ENCODE data around the gene LOXHD1.

LOXHD1 gene

DNA sequence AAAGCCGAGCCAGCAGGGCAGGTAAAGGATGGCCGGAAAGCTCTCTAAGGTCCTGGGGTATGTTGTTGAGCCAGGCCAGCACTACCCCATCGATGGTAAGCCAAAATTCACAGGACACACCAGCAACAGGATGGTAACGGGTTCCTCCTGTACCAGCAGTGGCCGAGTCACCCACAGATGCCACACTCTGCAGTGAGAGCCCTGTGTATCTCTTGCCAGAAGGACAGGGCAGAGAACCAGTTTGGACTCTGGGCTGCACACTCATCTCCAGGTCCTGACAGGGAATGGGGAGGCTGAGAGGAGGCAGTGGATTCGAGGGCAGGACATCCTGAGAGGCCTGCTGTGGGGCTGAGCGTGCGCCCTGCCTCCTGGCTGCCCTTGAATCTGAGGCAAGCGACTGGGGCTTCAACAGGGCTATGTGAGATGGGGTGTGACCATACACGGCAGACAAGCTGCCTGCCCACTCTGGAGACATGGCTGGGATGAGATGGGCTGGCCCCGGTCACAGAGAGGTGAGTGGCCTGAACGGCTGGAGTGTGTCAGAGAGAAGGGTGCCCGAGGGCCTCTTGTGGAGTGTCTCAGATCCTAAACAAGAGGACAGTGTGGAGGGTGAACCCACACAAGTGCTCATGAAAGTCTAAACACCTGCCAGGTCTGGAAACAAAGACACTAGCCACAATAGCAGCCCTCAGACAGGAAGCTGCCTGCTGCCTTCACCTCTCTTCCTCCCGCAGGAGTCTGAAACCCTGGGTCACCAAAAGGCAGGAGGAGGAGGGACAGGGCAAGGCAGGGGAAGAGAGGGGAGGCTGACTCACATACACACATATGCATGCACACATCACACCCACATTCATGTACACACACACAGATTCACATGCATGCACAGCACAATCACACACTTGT is 182.3 kb downstream of the LOXHD1 start:
- DNase-seq, result no peak

DNA sequence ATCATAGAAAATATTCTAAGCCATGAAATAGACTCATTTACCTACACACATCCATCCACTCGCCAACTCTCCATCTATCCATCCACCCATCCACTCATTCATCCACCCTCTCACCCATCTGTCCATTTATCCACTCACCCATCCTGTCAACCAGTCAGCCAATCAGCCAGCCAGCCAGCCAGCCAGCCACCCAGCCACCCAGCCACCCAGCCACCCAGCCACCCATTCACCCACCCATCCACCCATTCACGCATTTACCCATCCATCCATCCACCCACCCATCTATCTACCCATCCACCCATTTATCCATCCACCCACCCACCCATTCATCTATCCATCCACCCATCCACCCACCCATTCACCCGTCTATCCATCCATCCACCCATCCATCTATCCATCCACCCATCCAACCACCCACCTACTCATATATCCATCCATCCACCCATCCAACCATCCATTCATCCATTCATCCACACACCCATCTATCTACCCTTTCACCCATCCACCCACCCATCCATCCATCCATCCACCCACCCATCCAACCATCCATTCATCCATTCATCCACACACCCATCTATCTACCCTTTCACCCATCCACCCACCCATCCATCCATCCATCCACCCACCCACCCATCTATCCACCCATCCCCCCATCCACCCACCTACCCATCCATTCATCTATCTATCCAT is 185.1 kb downstream of the LOXHD1 start:
- DNase-seq, result no peak

DNA sequence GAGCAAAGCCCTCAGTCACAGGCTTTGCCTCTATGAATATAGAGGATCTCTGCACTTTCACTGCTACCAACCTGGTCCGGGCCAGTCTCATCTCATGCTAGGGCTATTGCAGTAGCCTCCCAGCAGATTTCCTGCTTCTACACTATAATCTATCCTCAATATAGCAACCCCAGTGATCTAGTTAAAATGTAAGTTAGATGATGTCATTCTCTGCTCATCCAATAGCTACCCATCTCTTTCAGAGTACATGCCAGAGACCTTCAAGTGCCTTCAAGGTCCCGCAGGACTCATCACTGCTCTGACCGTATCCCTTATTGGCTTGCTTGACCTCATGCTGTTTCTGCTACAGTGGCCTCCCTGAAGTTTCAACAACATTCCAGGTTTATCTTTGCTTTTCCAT is 186.3 kb downstream of the LOXHD1 start:
- DNase-seq, result no peak

DNA sequence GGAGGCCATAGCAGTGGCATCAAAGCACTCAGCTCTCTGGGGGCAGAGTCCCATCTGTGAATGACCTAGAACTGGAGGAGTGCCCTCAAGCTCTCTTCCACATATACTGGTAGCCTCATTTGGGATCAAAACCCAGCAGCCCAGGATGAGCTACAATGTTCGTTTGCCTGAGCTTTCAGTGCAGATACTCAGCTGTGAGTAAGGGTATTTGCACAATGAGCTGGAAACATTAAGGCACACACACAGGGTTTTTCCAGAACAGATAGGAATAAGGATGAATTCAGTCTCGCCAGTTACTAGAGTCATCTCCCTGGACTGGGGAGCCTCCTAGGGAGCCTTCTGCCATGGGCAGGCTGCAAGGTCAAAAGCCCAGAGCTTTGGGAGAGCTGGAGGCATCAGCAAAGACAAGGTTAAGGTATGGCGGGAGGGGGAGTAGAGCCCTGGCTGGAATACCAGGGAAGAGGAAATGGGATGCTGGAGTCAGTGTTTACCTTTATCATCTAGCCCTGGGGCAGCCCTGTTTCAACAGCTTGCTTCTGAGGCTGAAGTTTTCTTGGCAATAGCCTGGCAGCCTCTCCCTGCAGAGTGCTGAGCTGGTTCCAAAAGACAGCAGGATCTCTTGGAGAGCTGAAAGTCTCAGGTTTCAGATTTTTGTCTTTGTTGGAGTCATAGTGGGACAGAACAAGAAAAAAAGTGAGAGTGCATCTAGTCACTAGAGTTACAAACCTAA is 187.7 kb downstream of the LOXHD1 start:
- no peak for DNase-seq

DNA sequence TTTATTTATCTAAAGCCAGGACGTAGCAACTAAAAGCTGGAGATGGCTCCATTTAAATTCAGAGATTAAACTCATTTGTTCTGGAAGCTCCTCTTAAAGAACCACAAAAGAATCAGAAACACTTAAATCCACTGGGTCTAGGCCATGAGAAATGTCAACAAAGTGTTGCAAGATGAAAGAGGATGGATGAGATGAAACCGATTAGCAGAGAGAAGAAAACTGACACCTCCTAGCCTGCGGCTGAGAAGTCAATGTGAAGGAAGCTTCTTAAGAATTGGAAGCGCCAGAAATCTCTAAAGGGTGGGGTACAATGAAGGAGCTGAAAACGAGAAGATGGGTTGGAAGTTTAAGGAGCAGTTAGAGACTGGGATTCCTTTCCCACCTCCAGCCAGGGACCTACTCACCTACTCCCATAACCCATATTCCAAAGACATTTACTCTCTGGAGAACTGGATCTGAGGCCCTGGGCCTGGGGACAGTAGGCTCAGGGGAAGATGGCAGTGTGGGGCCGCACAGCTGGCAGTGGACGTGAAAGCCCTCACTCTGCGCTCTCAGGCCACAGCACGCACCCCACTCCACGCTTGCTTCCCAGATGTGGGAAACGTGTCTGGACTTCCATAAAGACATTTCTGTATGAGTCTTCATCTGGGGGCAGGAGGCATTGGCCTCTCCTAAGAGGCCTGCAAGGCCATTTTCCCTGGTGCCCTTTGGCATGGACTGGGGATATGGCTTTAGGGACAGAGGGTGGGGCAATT is 188.4 kb downstream of the LOXHD1 start:
- no peak for DNase-seq

DNA sequence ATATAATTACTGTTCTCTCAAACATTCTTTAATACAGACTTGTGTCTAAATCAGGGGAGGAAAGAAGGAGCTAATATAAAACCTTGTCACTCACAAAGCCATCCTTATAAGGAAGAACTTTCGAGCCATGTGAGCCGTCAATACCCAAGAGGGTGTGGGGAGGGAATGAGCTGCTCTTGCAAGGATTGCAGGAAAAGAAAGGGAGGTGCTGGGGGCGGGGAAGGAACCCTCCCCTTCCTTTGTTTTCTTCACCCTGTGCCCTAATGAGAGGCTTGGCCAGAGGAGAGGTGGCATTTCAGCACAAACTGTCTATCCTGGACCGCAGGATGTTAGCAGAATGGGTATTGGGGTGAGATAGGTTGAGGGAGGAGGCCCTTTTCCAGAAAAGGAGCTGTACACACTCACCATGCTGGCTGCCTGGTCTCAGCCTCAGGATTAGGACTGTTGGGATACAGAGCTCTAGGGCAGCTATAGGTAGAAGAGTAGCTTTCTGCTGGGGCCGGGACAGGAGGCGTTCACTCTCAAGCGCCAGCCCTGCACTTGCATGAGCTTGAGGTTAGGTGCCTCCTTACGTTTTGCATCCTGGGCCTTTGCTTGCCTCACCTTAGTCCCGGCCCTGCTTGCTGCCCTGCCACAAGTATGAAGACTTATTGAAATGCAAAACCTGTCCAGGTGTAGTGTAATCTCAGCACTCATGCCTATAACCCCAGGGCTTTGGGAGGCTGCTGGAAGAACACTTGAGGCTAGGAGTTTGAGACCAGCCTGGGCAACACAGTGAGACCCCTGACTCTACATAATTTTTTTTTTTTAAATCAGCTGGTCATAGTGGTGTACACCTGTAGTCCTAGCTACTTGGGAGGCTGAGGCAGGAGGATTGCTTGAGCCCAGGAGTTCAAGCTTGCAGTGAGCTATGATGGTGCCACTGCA is 190.5 kb downstream of the LOXHD1 start:
- no peak for DNase-seq

DNA sequence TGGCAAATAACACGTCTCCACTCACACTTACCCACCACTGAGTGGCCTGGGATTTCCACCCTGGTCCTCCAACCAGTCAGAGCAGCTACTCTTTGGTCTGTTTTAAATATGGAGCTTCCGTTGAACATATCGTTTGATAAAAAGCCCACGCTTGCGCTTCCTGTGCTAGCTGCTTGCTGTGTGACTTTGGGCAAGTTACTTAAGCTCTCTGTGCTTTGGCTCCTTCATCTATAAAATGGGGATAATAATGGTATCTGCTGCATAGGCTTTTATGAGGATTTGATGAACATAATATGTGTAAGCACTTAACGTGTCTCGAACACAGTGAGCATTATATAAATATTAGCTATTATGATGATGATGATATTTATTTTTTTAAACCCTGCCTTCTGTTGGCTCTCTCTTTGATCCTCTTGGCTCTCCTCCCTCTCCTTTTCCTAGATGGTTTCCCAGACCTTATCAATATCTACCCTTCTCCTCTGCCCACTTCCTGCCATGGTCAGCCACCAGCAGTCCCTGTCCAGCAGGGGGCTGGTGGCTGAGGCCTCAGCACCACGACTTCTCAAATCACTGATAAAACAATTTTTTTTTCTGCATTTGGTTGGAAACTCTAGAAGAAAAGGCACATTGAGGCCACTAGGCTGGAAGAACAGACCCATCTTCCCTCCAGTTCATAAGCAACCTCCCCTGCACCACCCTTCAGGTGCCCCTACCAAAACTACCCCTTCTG is 191.9 kb downstream of the LOXHD1 start:
- no peak for DNase-seq

DNA sequence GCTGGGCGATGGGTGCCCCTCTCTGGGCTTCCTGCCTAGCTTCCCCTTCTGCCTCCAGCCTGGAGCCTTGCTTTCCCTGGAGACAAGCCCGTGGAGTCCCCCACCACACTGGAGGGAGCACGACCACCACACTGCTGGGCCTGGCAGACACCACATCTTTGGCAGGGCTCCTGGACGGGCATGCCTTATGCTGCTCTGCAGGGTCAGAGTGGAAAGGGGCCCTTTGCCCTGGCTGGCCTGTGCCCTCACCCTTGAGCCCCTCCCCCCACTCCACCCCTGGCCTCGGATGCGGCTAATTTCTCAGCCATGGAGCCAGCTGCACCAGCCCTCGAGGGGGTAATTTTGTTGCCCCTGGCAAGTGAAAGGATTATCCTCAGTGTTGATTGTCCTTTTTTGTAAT is 194.5 kb downstream of the LOXHD1 start:
- DNase-seq, result no peak

DNA sequence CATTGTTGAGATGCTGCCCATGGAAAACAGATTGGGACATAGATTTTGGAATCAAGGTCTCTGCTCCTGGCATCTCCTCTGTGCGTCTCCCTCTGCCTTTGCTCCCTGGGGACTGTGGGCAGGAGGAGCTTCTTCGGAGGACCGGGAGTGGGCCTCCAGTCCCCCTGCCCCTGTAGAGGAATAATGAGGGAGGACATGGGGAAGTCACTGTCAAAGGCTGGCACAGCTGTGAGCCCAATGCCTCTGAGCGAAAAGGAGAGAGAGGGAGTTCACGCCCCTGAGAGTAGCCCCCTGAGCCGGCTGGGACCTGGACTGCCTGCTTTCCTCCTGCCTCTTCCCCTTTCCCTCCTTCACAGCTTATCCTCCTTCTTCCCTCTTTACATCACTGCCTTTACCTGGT is 195.0 kb downstream of the LOXHD1 start:
- DNase-seq, result no peak

DNA sequence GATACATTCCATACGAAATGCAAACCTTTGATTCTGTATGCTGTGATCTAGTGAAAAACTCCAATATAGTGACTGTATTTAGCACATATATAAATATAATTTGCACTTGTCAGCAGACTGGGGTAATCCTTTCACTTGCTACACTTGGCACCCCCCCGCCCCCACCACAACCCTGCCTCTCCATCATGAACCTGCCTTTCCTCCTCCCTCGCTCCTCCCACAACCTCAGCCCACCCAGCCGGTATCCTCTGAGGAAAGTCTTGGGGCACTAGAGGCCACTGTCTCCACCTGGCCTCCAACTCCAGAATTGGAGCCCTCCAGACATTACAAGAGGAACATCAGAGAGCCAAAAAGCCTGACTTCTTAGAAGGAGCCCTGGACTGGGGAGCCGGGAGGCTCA is 196.3 kb downstream of the LOXHD1 start:
- no peak for DNase-seq

DNA sequence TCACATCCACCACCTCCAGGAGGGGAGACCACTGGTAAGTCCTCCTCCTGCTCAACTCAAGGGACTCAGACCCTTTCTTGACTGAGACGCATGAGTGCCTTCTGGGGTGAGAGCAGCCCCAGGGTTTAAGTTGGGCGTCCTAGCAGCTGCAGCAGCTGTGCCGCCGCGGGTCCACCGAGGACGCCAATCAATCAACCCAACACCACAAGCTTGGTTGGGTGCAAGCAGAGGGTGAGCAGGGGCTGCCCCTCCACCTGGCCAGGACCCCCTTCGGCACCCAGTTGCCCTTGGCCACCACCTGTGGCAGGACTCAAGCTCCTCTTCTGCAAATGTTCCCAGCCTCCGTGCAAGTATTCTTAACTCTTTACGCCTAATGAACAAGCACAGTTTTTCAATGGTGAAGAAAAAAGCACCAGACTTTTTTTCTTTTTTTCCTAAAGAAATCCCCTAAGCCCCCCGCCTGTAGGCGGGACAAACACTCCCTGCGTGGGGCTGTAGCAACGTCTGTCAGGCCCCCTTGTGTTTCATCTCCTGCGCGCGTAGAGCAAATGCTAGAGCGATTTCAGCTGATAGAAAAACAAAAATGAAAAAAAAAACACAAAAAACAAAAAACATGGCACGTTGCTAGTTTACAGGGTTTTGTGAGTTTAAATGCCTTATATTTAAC is 197.1 kb downstream of the LOXHD1 start:
- DNase-seq, result no peak

DNA sequence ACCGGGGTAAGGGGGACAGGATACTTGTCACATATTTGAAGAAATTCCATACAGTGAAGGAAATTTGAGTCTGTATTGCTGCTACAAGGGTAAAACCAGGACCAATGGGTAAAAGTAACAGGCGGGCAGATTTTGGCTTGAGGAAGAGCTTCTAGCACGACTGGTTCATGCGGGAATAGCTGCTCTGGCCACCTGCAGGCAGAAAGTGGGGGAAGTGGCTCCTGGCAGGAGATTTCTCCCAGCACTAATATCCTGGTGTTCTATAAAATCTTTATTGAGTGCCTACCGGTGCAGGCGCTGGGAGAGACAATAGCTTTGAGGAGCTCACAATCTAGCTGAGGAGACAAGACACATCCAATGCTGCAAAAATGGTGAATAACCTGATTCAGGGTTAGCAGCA is 198.5 kb downstream of the LOXHD1 start:
- no peak for DNase-seq

DNA sequence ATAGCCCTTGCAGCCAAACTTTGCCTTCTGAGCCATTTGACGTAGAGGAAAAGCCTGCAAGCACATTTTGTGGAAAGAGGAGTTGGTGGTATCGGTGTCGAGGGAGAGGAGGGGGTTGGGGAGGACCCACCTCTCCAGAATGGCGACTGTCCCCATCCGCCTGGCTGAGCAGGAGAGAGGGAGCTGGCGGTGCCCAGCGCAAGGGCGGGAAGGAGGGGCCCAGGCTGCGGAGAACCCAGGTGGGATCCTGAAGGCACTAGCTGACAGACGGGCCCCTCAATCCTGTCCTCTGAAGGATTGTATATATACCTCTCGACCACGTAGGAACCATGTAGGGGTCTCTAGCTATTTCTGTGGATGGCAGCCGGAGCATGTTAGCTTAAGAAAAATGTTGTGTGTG is 200.3 kb downstream of the LOXHD1 start:
- DNase-seq, result no peak

DNA sequence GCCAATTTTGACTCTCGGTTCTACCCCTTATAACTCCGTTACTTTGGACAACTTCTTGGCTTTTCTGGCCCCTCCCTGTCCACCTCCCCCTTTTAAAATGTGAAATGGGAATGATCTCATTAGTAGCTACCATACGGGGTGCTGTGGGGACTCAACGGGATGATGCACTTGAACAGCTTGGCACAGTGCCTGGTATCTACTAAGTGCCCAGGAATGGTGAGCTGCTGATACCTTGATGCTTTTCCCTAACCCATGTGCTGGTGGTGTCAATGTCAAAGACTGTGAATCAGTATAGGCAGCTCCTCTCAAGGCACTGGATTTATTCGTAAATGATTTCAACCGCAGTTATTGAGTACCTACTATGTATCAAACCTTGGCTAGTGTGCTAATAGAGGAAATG is 204.2 kb downstream of the LOXHD1 start:
- DNase-seq, result no peak

DNA sequence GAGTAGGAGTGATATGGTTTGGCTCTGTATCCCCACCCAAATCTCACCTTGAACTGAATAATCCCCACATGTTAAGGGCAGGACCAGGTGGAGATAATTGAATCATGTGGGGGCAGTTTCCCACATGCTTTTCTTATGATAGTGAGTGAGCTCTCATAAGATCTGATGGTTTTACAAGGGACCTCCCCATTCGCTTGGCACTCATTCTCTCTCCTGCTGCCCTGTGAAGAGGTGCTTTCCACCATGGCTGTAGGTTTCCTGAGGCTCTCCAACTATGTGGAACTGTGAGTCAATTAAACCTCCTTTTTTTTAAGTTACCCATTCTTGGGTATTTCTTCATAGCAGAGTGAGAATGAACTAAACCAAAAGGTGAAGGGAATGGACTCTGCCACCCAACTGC is 207.5 kb downstream of the LOXHD1 start:
- no peak for DNase-seq

DNA sequence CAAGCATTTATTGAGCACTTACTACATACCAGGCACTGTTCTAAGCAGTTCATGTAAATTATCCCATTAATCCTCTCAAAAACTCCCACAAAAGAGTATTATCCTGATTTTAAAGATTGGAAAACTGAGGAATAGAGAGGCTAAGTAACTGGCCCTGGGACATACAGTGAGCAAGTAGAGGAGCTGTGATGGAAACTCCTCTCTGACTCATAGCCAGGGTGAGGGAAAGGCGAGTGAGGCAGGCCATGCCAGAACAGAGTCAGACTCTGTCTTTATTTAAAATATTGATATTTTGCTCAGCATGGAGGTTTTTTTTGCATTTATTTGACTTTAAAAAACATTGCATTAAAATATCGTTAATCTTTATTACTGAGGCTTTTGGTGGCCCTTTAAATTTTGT is 208.0 kb downstream of the LOXHD1 start:
- DNase-seq, result no peak

DNA sequence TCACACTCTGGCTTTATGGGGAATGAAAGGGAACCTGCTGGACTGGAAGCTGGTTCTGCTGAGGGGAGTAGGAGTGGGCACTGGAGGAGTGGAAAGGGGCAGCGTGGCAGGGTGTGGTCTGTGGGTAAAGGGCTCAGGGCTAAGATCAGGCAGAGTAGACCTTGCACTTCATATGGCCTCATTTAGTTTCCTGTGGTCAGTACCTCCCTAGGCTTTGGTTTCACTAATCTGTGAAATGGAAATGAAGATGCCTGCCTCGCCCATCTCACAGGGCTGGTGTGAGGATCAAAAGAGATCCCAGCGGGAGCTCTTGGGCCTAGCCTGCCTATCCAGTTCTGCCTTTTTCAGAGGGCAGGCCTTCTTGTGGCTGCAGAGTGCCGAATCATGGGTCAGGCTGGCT is 208.7 kb downstream of the LOXHD1 start:
- no peak for DNase-seq

DNA sequence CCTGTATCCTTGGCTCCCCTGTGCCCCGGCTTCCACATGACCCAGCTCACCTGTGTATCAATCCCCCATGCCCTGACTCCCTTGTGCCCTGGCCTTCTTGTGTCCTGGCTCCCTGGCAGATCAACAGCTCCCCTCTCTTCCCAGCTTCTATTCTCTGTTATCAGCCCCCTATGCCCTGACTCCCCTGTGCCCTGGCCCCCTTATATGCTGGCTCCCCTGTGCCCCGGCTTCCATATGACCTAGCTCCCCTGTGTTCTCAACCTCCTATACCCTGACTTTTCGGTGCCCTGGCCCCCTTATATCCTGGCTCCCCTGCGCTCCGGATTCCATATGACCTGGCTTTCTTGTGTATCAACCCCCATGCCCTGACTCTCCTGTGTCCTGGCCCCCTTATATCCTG is 209.2 kb downstream of the LOXHD1 start:
- DNase-seq, result no peak

DNA sequence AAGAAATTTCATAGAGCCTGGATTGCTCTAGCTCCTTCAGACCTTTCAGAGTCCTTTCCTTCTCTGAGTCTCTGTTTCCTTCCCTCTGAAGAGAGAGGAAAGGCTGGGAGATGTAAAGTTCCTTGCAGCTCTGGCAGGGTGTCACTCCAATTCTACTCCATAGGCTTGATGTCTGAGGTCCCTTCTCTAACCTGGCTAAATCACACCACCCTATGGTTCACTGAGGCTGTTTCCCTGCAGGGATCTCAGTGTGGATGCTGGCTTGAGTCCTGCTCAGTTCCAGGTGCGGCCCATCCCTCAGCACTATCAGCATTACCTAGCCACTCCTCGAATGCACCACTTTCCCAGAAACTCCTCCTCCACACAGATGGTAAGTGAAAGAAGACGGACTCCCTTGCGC is 209.7 kb downstream of the LOXHD1 start:
- DNase-seq, result no peak

DNA sequence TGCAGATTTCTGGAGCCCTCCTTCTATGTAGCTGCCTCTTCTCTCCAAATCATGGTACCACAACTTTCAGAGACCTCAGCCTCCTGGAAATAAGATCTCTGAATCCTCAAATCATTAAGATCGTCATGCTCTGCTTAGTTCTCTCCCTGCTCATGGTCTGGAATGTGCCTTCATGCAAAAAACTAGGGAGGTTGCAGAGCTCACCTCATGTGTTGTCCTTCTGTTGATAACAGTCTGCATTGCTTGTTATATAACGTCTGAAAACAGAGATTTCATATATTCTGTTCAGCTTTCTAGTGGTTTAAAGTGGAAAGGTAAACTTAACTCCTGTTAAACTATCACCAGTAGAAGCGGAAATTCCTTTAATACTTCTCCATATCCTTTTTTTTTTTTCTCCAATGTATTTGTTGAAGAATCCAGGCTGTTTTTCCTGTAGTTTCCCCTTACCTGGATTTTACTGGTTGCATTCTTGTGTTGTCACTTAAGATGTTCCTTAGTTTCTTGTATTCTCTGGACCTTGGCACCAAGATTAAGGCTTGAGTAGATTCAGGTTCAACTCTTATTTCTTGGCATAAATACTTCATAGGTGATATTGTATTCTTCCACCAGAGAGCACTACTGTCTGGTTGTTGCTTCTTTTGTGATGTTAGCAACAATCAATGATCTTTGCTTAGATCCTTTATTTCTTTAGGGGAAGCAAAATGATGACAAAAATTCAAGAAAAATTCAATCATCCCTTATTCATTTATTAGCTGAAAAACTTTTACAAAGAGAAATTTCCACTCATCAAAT is 211.3 kb downstream of the LOXHD1 start:
- DNase-seq, result no peak
